OCI-LY7 (cell line): ENCODE data around the gene WNT4.

Source experiments
- EZH2phosphoT487 ChIP-seq: fragments of 200-600 bp; sonication (generic); IDR thresholded peaks from 2 replicates; pipeline ENCODE4 v1.6.1; 2018; ENCODE audit warnings: low read depth, borderline replicate concordance, mild to moderate bottlenecking, mixed run types, antibody characterized with exemption, low read length, moderate library complexity, mixed read lengths
- TF ChIP-seq, protein P1 (sequence below): fragments of 200-600 bp; sonication (generic); conservative IDR thresholded peaks from 2 replicates; pipeline ENCODE4 v1.5.1; 2014; ENCODE audit warnings: mild to moderate bottlenecking, antibody characterized with exemption, low read length, moderate library complexity, mixed read lengths

- TF ChIP-seq, protein P1, sequence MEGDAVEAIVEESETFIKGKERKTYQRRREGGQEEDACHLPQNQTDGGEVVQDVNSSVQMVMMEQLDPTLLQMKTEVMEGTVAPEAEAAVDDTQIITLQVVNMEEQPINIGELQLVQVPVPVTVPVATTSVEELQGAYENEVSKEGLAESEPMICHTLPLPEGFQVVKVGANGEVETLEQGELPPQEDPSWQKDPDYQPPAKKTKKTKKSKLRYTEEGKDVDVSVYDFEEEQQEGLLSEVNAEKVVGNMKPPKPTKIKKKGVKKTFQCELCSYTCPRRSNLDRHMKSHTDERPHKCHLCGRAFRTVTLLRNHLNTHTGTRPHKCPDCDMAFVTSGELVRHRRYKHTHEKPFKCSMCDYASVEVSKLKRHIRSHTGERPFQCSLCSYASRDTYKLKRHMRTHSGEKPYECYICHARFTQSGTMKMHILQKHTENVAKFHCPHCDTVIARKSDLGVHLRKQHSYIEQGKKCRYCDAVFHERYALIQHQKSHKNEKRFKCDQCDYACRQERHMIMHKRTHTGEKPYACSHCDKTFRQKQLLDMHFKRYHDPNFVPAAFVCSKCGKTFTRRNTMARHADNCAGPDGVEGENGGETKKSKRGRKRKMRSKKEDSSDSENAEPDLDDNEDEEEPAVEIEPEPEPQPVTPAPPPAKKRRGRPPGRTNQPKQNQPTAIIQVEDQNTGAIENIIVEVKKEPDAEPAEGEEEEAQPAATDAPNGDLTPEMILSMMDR: no peak
- no peak for TF ChIP-seq EZH2phosphoT487
Observed at GRCh38 chr1:22150923-22151322, 8.0 kb upstream of the WNT4 start.
